Measurements from ENCODE around the gene GSAP. TPM values are rescaled to one million over a fixed set of nuclear protein-coding genes. Genes with fewer than 3 reads are reported as not detected.

The GSAP gene
- polyA plus RNA-seq, 1 of the 3 experiments (the other 2 are of a cell fraction), result 5.9 TPM

DNA sequence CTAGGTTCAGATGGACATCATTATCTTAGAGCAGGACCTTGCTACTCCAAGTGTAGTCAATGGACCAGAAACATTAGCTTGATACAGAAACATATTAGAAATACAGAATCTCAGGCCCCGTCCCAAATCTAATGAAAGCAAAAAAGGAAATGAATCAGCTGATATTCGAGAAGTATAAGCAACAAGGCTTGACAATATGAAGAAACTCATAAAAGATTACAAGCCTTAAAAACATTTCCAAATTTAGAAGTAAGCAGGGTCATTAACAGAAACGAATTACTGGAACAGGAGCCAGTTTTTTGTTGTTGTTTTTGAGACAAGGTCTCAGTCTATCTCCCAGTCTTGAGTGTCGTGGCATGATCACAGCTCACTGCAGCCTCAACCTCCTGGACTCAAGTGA, 40.5 kb upstream of the GSAP start:
- H3K9ac ChIP-seq, result no peak overlapping the region
- H4K20me1 ChIP-seq (ENCODE audit: insufficient read depth), result no peaks in the 10 kb centered on the region
- no peaks in the 10 kb centered on the region for H3K36me3 ChIP-seq (replicated peaks in 1 of 2; ENCODE audit: control insufficient read depth in 1 of 2, insufficient read depth in 2 of 2, low read length in 1 of 2)
- WGBS (ENCODE audit: low lambda C conversion rate), result 59% methylated on average over 4 of the region's 4 CpGs
- DNase-seq, result no peak
- H3K4me3 ChIP-seq (ENCODE audit: low read depth in 2 of 2, low read length in 1 of 2), result no peak overlapping the region
- peak overlapping the region; percentile 7; the same call in 1 of the 2 replicates for H3K4me2 ChIP-seq
- peaks cover 0 to 6% of the 10 kb centered on the region in 2 experiments; a peak in 2 of 4 replicates for H3K4me1 ChIP-seq (ENCODE audit: control insufficient read depth in 1 of 2, insufficient read depth in 2 of 2, low read depth in 1 of 2, low read length in 1 of 2)
- ChIA-PET POLR2A (no interaction called here), CTCF (interaction anchor here (0.6 kb wide), 1 partner anchor 124 kb away, joined by 3 read pairs; no protein-coding TSS in a partner anchor)
- H3F3A ChIP-seq (replicated peaks; ENCODE audit: insufficient read depth), result peaks cover 4% of the 10 kb centered on the region
- H3K27ac ChIP-seq (ENCODE audit: low read depth in 2 of 2, low read length in 1 of 2), result no peak overlapping the region
- H3K9me3 ChIP-seq, result no peaks in the 10 kb centered on the region
- no peak for TF ChIP-seq FOXJ3 (CRISPR knock-in tag; IDR thresholded peaks at IDR 0.05)
- TF ChIP-seq ELF1 (IDR thresholded peaks at IDR 0.05), result no peak
- TF ChIP-seq, protein P1, sequence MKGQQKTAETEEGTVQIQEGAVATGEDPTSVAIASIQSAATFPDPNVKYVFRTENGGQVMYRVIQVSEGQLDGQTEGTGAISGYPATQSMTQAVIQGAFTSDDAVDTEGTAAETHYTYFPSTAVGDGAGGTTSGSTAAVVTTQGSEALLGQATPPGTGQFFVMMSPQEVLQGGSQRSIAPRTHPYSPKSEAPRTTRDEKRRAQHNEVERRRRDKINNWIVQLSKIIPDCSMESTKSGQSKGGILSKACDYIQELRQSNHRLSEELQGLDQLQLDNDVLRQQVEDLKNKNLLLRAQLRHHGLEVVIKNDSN (IDR thresholded peaks at IDR 0.05; ENCODE audit: borderline replicate concordance, low read depth), result no peak
- TF ChIP-seq, protein P2, sequence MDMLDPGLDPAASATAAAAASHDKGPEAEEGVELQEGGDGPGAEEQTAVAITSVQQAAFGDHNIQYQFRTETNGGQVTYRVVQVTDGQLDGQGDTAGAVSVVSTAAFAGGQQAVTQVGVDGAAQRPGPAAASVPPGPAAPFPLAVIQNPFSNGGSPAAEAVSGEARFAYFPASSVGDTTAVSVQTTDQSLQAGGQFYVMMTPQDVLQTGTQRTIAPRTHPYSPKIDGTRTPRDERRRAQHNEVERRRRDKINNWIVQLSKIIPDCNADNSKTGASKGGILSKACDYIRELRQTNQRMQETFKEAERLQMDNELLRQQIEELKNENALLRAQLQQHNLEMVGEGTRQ (IDR thresholded peaks at IDR 0.05; ENCODE audit: borderline replicate concordance, low read depth, low read length), result no peak
- H3K27me3 ChIP-seq (ENCODE audit: insufficient read depth), result no peaks in the 10 kb centered on the region
- no peaks in the 10 kb centered on the region for H3K79me2 ChIP-seq (ENCODE audit: insufficient read depth)
- H3K9me2 ChIP-seq, result no peaks in the 10 kb centered on the region
- no peak overlapping the region for H2AFZ ChIP-seq (ENCODE audit: low read depth)

DNA sequence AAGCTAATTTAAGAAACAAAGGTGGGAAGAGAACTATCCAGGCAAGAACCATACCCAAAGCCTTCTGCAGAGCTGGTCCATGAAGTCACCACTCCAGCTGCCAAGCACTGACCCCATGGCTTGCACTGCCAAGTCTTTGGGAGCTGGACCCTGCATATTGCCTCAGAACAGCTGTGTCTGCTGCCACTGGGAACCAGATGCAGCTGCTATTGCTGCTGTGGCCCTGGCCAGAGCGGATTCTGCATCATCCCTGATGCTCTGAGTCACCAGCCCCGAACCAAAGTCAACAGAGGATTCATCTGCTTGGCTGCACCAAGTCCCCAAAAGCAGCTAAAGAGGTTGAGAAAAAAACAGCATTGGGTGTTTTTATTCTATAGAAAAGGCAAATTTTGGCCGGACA, 39.2 kb upstream of the GSAP start:
- TF ChIP-seq, protein P3, sequence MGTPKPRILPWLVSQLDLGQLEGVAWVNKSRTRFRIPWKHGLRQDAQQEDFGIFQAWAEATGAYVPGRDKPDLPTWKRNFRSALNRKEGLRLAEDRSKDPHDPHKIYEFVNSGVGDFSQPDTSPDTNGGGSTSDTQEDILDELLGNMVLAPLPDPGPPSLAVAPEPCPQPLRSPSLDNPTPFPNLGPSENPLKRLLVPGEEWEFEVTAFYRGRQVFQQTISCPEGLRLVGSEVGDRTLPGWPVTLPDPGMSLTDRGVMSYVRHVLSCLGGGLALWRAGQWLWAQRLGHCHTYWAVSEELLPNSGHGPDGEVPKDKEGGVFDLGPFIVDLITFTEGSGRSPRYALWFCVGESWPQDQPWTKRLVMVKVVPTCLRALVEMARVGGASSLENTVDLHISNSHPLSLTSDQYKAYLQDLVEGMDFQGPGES (IDR thresholded peaks at IDR 0.05; ENCODE audit: low read depth, low read length), result no peak
- TF ChIP-seq EP300 (IDR thresholded peaks at IDR 0.05; ENCODE audit: borderline replicate concordance in 1 of 2, low read depth in 1 of 2, low read length in 1 of 2), result peak in 1 of 2 experiments; percentile 53; a peak in 1 of 4 replicates
- no peak for TF ChIP-seq NRF1 (IDR thresholded peaks at IDR 0.05; ENCODE audit: low read depth, low read length)
- TF ChIP-seq JUND (IDR thresholded peaks at IDR 0.05), result peak; percentile 78
- TF ChIP-seq TEAD4 (IDR thresholded peaks at IDR 0.05; ENCODE audit: borderline replicate concordance, insufficient read depth), result 0 out of 2 replicates have a peak, but pooled peaks have one; percentile 47
- peak; percentile 92 for TF ChIP-seq TCF12 (IDR thresholded peaks at IDR 0.05)
- no peak for TF ChIP-seq FOXM1 (IDR thresholded peaks at IDR 0.05; ENCODE audit: low read depth)
- TF ChIP-seq, protein P4, sequence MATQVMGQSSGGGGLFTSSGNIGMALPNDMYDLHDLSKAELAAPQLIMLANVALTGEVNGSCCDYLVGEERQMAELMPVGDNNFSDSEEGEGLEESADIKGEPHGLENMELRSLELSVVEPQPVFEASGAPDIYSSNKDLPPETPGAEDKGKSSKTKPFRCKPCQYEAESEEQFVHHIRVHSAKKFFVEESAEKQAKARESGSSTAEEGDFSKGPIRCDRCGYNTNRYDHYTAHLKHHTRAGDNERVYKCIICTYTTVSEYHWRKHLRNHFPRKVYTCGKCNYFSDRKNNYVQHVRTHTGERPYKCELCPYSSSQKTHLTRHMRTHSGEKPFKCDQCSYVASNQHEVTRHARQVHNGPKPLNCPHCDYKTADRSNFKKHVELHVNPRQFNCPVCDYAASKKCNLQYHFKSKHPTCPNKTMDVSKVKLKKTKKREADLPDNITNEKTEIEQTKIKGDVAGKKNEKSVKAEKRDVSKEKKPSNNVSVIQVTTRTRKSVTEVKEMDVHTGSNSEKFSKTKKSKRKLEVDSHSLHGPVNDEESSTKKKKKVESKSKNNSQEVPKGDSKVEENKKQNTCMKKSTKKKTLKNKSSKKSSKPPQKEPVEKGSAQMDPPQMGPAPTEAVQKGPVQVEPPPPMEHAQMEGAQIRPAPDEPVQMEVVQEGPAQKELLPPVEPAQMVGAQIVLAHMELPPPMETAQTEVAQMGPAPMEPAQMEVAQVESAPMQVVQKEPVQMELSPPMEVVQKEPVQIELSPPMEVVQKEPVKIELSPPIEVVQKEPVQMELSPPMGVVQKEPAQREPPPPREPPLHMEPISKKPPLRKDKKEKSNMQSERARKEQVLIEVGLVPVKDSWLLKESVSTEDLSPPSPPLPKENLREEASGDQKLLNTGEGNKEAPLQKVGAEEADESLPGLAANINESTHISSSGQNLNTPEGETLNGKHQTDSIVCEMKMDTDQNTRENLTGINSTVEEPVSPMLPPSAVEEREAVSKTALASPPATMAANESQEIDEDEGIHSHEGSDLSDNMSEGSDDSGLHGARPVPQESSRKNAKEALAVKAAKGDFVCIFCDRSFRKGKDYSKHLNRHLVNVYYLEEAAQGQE (IDR thresholded peaks at IDR 0.05; ENCODE audit: low read depth, low read length), result no peak
- peak; percentile 62 for TF ChIP-seq NFIC (IDR thresholded peaks at IDR 0.05; ENCODE audit: borderline replicate concordance)
- TF ChIP-seq, protein P5, sequence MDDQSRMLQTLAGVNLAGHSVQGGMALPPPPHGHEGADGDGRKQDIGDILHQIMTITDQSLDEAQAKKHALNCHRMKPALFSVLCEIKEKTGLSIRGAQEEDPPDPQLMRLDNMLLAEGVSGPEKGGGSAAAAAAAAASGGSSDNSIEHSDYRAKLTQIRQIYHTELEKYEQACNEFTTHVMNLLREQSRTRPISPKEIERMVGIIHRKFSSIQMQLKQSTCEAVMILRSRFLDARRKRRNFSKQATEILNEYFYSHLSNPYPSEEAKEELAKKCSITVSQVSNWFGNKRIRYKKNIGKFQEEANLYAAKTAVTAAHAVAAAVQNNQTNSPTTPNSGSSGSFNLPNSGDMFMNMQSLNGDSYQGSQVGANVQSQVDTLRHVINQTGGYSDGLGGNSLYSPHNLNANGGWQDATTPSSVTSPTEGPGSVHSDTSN (IDR thresholded peaks at IDR 0.05), result peak; percentile 35
- TF ChIP-seq FOSL2 (IDR thresholded peaks at IDR 0.05; ENCODE audit: borderline replicate concordance, low read depth), result peak; percentile 90
- no peaks in the 10 kb centered on the region for H4K20me1 ChIP-seq (ENCODE audit: insufficient read depth)
- CTCF ChIA-PET, result interaction anchor here (0.9 kb wide), 1 partner anchor 204 kb away, joined by 3 read pairs; no protein-coding TSS in a partner anchor
- H3K4me2 ChIP-seq, result peak overlapping the region; percentile 26; the same call in 1 of the 2 replicates
- H3K36me3 ChIP-seq (replicated peaks in 1 of 2; ENCODE audit: control insufficient read depth in 1 of 2, insufficient read depth in 2 of 2, low read length in 1 of 2), result no peaks in the 10 kb centered on the region
- no peak overlapping the region for H2AFZ ChIP-seq (ENCODE audit: low read depth)
- no peaks in the 10 kb centered on the region for H3K9me3 ChIP-seq
- H3K4me3 ChIP-seq (ENCODE audit: low read depth in 2 of 2, low read length in 1 of 2), result no peak overlapping the region
- DNase-seq, result no peak
- POLR2A ChIA-PET, result no interaction called here
- no peaks in the 10 kb centered on the region for H3K79me2 ChIP-seq (ENCODE audit: insufficient read depth)
- H3K4me1 ChIP-seq (ENCODE audit: control insufficient read depth in 1 of 2, insufficient read depth in 2 of 2, low read depth in 1 of 2, low read length in 1 of 2), result peaks cover 0 to 9% of the 10 kb centered on the region in 2 experiments; a peak in 3 of 4 replicates
- no peaks in the 10 kb centered on the region for H3K27me3 ChIP-seq (ENCODE audit: insufficient read depth)
- peak overlapping the region in 1 of 2 experiments; percentile 0; a peak in 1 of 4 replicates for H3K27ac ChIP-seq (ENCODE audit: low read depth in 2 of 2, low read length in 1 of 2)
- H3K9me2 ChIP-seq, result no peaks in the 10 kb centered on the region
- WGBS (ENCODE audit: low lambda C conversion rate), result 26% methylated on average over 3 of the region's 3 CpGs
- peaks cover 4% of the 10 kb centered on the region for H3F3A ChIP-seq (replicated peaks; ENCODE audit: insufficient read depth)
- H3K9ac ChIP-seq, result no peak overlapping the region
